PC-3 (cell line): ENCODE results near the gene CYB5R3. TPM values are rescaled to one million over a fixed set of nuclear protein-coding genes. Genes with fewer than 3 reads are reported as not detected.

Experiments
- ATAC-seq: fragments of 200-7000 bp; cut with Tn5 transposase; 2 replicates; pipeline ENCODE4 v1.9.1; 2020; ENCODE audit warnings: mild to moderate bottlenecking, moderate library complexity
- BruUV-seq: library from RNA; stranded (reverse); fragments of 400-500 nt; replicated peaks from 2 replicates; lab custom pipeline; 2021; lab: Mats Ljungman, UMichigan
- CTCF ChIA-PET: fragments of 300-600 bp; sonication (Branson Sonifier 250); formaldehyde crosslinking; loops from one replicate; lab custom pipeline; 2022; ENCODE audit warnings: antibody characterized with exemption; lab: Charles Lee
- POLR2A ChIA-PET: fragments of 300-600 bp; sonication (Branson Sonifier 250); formaldehyde crosslinking; loops from one replicate; lab custom pipeline; 2022; ENCODE audit warnings: antibody characterized with exemption; ENCODE audit not compliant: unreplicated experiment; lab: Charles Lee
- DNase-seq: peaks from one replicate; pipeline ENCODE4 v3.0.0-alpha.2; 2015
- H2AFZ ChIP-seq: fragments of 300-600 bp; sonication (generic); 2 replicates; pipeline ENCODE4 v1.6.0; 2016; ENCODE audit warnings: antibody characterized with exemption, low read length
- H3F3A ChIP-seq: fragments of 300-600 bp; sonication (generic); one replicate; pipeline ENCODE4 v1.6.0; 2017; ENCODE audit warnings: antibody characterized with exemption, low read length, control low read depth, mild to moderate bottlenecking; ENCODE audit not compliant: unreplicated experiment
- H3K27ac ChIP-seq: fragments of 300-600 bp; sonication (generic); 2 replicates; pipeline ENCODE4 v1.5.1; 2016; ENCODE audit warnings: mild to moderate bottlenecking, low read length
- H3K27me3 ChIP-seq: fragments of 300-600 bp; sonication (generic); 2 replicates; pipeline ENCODE4 v1.6.1; 2016; ENCODE audit warnings: low read length, mixed read lengths
- H3K36me3 ChIP-seq: fragments of 300-600 bp; sonication (generic); 2 replicates; pipeline ENCODE4 v1.6.1; 2016; ENCODE audit warnings: low read depth, mixed run types, low read length, mixed read lengths
- H3K4me1 ChIP-seq: fragments of 300-600 bp; sonication (generic); 2 replicates; pipeline ENCODE4 v1.5.1; 2016; ENCODE audit warnings: low read length; ENCODE audit not compliant: insufficient read depth
- H3K4me2 ChIP-seq: fragments of 300-600 bp; sonication (generic); 2 replicates; pipeline ENCODE4 v1.6.0; 2016; ENCODE audit warnings: low read length
- H3K4me3 ChIP-seq: fragments of 300-600 bp; sonication (generic); 2 replicates; pipeline ENCODE4 v1.5.1; 2016; ENCODE audit warnings: mild to moderate bottlenecking, low read length, mixed read lengths
- H3K79me2 ChIP-seq: fragments of 300-600 bp; sonication (generic); 2 replicates; pipeline ENCODE4 v1.6.1; 2017; ENCODE audit warnings: low read length, mixed read lengths
- H3K9ac ChIP-seq: fragments of 300-600 bp; sonication (generic); 2 replicates; pipeline ENCODE4 v1.6.0; 2016; ENCODE audit warnings: mild to moderate bottlenecking, low read length
- H3K9me2 ChIP-seq: fragments of 300-600 bp; sonication (generic); replicated peaks from 2 replicates; pipeline ENCODE4 v1.6.1; 2016; ENCODE audit warnings: mixed run types, low read length, mixed read lengths
- H3K9me3 ChIP-seq: fragments of 300-600 bp; sonication (generic); 2 replicates; pipeline ENCODE4 v1.6.1; 2016; ENCODE audit warnings: low read length, mixed read lengths
- H4K20me1 ChIP-seq: fragments of 300-600 bp; sonication (generic); 2 replicates; pipeline ENCODE4 v1.6.1; 2016; ENCODE audit warnings: low read length, mixed read lengths
- CTCF ChIP-seq: fragments of 300-600 bp; sonication (generic); conservative IDR thresholded peaks from 2 replicates; pipeline ENCODE4 v1.5.1; 2017; ENCODE audit warnings: antibody characterized with exemption, low read depth, mild to moderate bottlenecking, low read length
- EZH2 ChIP-seq: fragments of 300-600 bp; sonication (generic); IDR thresholded peaks from one replicate; pipeline ENCODE4 v1.6.1; 2017; ENCODE audit warnings: antibody characterized with exemption, mild to moderate bottlenecking, low read length; ENCODE audit not compliant: unreplicated experiment
- EZH2phosphoT487 ChIP-seq: fragments of 300-600 bp; sonication (generic); IDR thresholded peaks from 2 replicates; pipeline ENCODE4 v1.6.1; 2018; ENCODE audit warnings: mild to moderate bottlenecking, antibody characterized with exemption, low read length, borderline replicate concordance
- intact Hi-C: fragments of 100-400 bp; cut with micrococcal nuclease; formaldehyde crosslinking; loops from 2 replicates; pipeline ENCODE4 v1.9.0; 2023
- total RNA-seq: library from RNA; depleted of rRNA; stranded (reverse); fragments of >200 nt; gene quantifications from 2 replicates; pipeline ENCODE4 v1.2.3, GENCODE V29; 2014

The CYB5R3 gene
- total RNA-seq, 1 experiment from 2014 or later, result 73.3 TPM

- H3K27me3 ChIP-seq, result no peaks in the 10 kb centered on the region
- H3K9me3 ChIP-seq, result no peaks in the 10 kb centered on the region
- H3K9ac ChIP-seq, result no peak overlapping the region
- no peak for TF ChIP-seq CTCF
- TF ChIP-seq EZH2phosphoT487, result no peak
- TF ChIP-seq EZH2, result no peak
- no peaks in the 10 kb centered on the region; the same call in 1 of the 2 replicates for H3K36me3 ChIP-seq
- no peak overlapping the region for H3K4me3 ChIP-seq
- peaks cover 9% of the 10 kb centered on the region for H3K4me1 ChIP-seq
- peaks cover 8% of the 10 kb centered on the region; the same call in 1 of the 2 replicates for H4K20me1 ChIP-seq
- no peak overlapping the region for H3K4me2 ChIP-seq
- H3F3A ChIP-seq, result no peaks in the 10 kb centered on the region
- POLR2A ChIA-PET, result no interaction called here
- H3K27ac ChIP-seq, result no peak overlapping the region
- peaks cover 48% of the 10 kb centered on the region for H3K79me2 ChIP-seq
- CTCF ChIA-PET, result no interaction called here
- no peak for ATAC-seq
- no TSS peak for BruUV-seq
- H3K9me2 ChIP-seq, result no peaks in the 10 kb centered on the region
- intact Hi-C loops, result no loop called here
- H2AFZ ChIP-seq, result no peak overlapping the region
- DNase-seq, result no peak
Observed at GRCh38 chr22:42604403-42604802, 44.8 kb downstream of the CYB5R3 start.

DNA sequence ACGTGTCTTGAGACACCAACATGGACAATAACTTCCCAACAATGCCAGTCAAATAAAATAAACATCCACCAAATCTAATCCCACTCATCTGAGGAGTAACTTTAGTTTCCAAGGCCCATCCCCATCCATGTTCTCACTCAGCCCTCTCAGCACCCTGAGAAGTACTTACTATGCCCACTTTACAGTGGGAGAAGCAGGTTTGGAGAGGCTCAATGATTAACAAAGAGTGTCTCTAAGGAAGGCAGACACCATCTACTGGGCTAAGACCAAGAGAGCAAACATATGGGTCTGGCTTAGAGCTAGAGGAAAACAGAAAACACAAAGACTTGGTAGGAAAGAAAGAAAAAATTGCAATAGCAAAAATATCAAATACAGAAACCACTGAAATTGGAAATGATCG, 45.8 kb downstream of the CYB5R3 start:
- Histone ChIP-seq H3K9ac (no peak overlapping the region), H4K20me1 (peaks cover under 1% of the 10 kb centered on the region; the same call in 1 of the 2 replicates), H3K9me2 (no peaks in the 10 kb centered on the region), H3K79me2 (peaks cover 39% of the 10 kb centered on the region), H3K4me3 (no peak overlapping the region), H3K27me3 (no peaks in the 10 kb centered on the region), H2AFZ (no peak overlapping the region), H3K27ac (no peak overlapping the region), H3K4me2 (no peak overlapping the region), H3K9me3 (no peaks in the 10 kb centered on the region), H3K36me3 (peaks cover 6% of the 10 kb centered on the region; the same call in 1 of the 2 replicates), H3F3A (no peaks in the 10 kb centered on the region), H3K4me1 (no peaks in the 10 kb centered on the region)
- no peak for ATAC-seq
- POLR2A ChIA-PET, result no interaction called here
- no peak for TF ChIP-seq EZH2phosphoT487
- no peak for TF ChIP-seq EZH2
- no peak for TF ChIP-seq CTCF
- CTCF ChIA-PET, result no interaction called here
- DNase-seq, result no peak
- no TSS peak for BruUV-seq
- intact Hi-C loops, result no loop called here

- Histone ChIP-seq H3K4me1 (no peaks in the 10 kb centered on the region), H3K27ac (no peak overlapping the region), H3K9ac (no peak overlapping the region), H4K20me1 (no peaks in the 10 kb centered on the region), H3K36me3 (peaks cover 6% of the 10 kb centered on the region; the same call in 1 of the 2 replicates), H2AFZ (no peak overlapping the region), H3K9me3 (no peaks in the 10 kb centered on the region), H3K79me2 (peaks cover 35% of the 10 kb centered on the region), H3K9me2 (no peaks in the 10 kb centered on the region), H3F3A (no peaks in the 10 kb centered on the region), H3K27me3 (no peaks in the 10 kb centered on the region), H3K4me3 (no peak overlapping the region), H3K4me2 (no peak overlapping the region)
- intact Hi-C loops, result no loop called here
- no TSS peak for BruUV-seq
- TF ChIP-seq CTCF, result no peak
- TF ChIP-seq EZH2phosphoT487, result no peak
- TF ChIP-seq EZH2, result no peak
- DNase-seq (no peak), ATAC-seq (no peak)
- CTCF ChIA-PET, result no interaction called here
- POLR2A ChIA-PET, result no interaction called here
Observed at GRCh38 chr22:42602470-42602869, 46.7 kb downstream of the CYB5R3 start.
